ENCODE results near the gene ZNF48. TPM values are rescaled to one million over a fixed set of nuclear protein-coding genes. Genes with fewer than 3 reads are reported as not detected.
A peak's percentile ranks its signal among the peaks of the same experiment; 100 is the strongest.

Gene ZNF48
- total RNA-seq, 1 experiment from 2014 or later, result 12.4 TPM

DNA sequence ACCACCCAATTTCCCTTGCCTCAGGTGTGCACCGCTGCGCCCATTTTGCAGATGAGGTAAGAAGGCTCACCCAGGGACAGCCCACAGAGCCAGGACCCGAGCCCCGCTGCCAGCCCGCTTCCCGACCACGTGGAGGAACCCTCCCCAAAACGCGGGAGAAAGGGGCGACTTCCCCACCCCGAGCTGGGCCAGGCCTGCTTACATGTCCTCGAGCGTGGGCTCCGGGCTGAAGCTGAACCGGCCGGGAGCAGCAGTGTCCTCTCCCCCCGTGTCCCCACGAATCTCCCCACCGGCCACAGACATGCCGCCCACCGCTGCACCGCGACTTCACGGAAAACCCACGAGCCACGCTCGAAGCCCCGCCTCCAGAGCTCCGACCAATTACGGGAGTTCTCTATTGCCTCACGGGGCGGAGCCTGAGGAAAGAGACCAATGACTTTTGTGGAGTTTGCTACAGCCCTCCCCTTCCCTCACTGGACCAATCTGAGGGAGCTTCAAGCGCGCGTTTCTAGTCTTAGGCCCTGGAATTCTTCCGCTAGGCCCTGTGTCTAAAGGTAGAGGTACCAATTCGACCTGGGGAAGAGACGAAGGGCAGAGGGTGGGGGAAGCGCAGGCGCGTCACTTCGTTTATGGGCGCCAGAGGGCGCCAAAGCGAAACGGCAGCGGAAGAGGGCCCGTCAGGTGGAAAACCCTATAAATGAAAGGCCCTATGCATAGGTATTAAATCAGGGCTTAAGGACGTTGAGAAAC lies 34.6 kb downstream of the ZNF48 start, which contains the start of gene DCTPP1:
TSS of gene DCTPP1 (minus strand) at position 353 of the 750 bp plus-strand sequence. CDS start at position 303, 50 bp downstream.
- no peaks in the 10 kb centered on the region for H3K27me3 Mint-ChIP-seq (ENCODE audit: insufficient read depth, unreplicated experiment)
- H3K27ac Mint-ChIP-seq (ENCODE audit: low read depth, unreplicated experiment), result no peak within 1 kb of the TSS
- peak; percentile 71 for TF ChIP-seq CTCF (IDR thresholded peaks at IDR 0.05; ENCODE audit: unreplicated experiment)
- no TSS peak for BruUV-seq (replicated peaks)
- H3K9me3 Mint-ChIP-seq (ENCODE audit: unreplicated experiment), result no peaks in the 10 kb centered on the region
- H3K36me3 Mint-ChIP-seq (ENCODE audit: insufficient read depth, unreplicated experiment), result peaks cover 35% of the 10 kb centered on the region
- intact Hi-C loops (cut with micrococcal nuclease), result loop anchor here (1.0 to 5.0 kb wide), 2 partner anchors 97 to 198 kb away; partner anchors contain the start of gene ZNF768
- peaks cover 15% of the 10 kb centered on the region for H3K4me1 Mint-ChIP-seq (ENCODE audit: insufficient read depth, unreplicated experiment)
- ChIA-PET CTCF (interaction anchor here (0.6 to 3.1 kb wide), 52 partner anchors 9 to 1485 kb away, joined by 3 to 31 read pairs (median 4); partner anchors contain the start of genes PRR14, ZNF688, ZNF689 and ZNF747), POLR2A (interaction anchor here (0.6 to 2.1 kb wide), 39 partner anchors 9 to 231 kb away, joined by 3 to 52 read pairs (median 5); partner anchors contain the start of genes CD2BP2, FBRS, PRR14 and SEPHS2)
- DNase-seq (ENCODE audit: unreplicated experiment), result peak; percentile 100
- H3K4me3 Mint-ChIP-seq (ENCODE audit: unreplicated experiment), result no peak within 1 kb of the TSS

- DNase-seq (ENCODE audit: unreplicated experiment), result no peak
- no peak for TF ChIP-seq CTCF (IDR thresholded peaks at IDR 0.05; ENCODE audit: unreplicated experiment)
- CTCF ChIA-PET, result interaction anchor here (0.6 to 3.1 kb wide), 33 partner anchors 10 to 231 kb away, joined by 3 to 31 read pairs (median 4); partner anchors contain the start of genes PRR14, ZNF688, ZNF689 and ZNF747
- Mint-ChIP-seq H3K9me3 (ENCODE audit: unreplicated experiment) (no peaks in the 10 kb centered on the region), H3K27ac (ENCODE audit: low read depth, unreplicated experiment) (no peak overlapping the region), H3K4me1 (ENCODE audit: insufficient read depth, unreplicated experiment) (peaks cover 17% of the 10 kb centered on the region), H3K36me3 (ENCODE audit: insufficient read depth, unreplicated experiment) (peaks cover 28% of the 10 kb centered on the region), H3K4me3 (ENCODE audit: unreplicated experiment) (no peak overlapping the region), H3K27me3 (ENCODE audit: insufficient read depth, unreplicated experiment) (no peaks in the 10 kb centered on the region)
- POLR2A ChIA-PET, result interaction anchor here (0.6 to 2.1 kb wide), 30 partner anchors 10 to 230 kb away, joined by 3 to 52 read pairs (median 5); partner anchors contain the start of genes SEPHS2, ZNF688, ZNF689 and ZNF747
- intact Hi-C loops (cut with micrococcal nuclease), result loop anchor here (1.0 to 5.0 kb wide), 2 partner anchors 97 to 198 kb away; partner anchors contain the start of gene ZNF768
- BruUV-seq (replicated peaks), result TSS peak; percentile 57
Measured at GRCh38 chr16:30430428-30430970, 35.3 kb downstream of the ZNF48 start.

- peaks cover 6% of the 10 kb centered on the region for H3K4me1 Mint-ChIP-seq (ENCODE audit: insufficient read depth, unreplicated experiment)
- DNase-seq (ENCODE audit: unreplicated experiment), result no peak
- H3K27ac Mint-ChIP-seq (ENCODE audit: low read depth, unreplicated experiment), result no peak overlapping the region
- no peaks in the 10 kb centered on the region for H3K36me3 Mint-ChIP-seq (ENCODE audit: insufficient read depth, unreplicated experiment)
- intact Hi-C loops (cut with micrococcal nuclease), result loop anchor here (5.0 kb wide), 1 partner anchor 92 kb away; the partner anchor contains the start of gene ZNF768
- CTCF ChIA-PET, result interaction anchor here (0.6 to 1.0 kb wide), 3 partner anchors 10 to 401 kb away, joined by 3 to 4 read pairs (median 4); partner anchors contain the start of gene PRR14
- POLR2A ChIA-PET, result interaction anchor here (0.7 to 1.0 kb wide), 2 partner anchors 88 to 289 kb away, joined by 4 read pairs; no protein-coding TSS in a partner anchor
- no peak overlapping the region for H3K4me3 Mint-ChIP-seq (ENCODE audit: unreplicated experiment)
- no peak for TF ChIP-seq CTCF (IDR thresholded peaks at IDR 0.05; ENCODE audit: unreplicated experiment)
- no TSS peak for BruUV-seq (replicated peaks)
- no peaks in the 10 kb centered on the region for H3K27me3 Mint-ChIP-seq (ENCODE audit: insufficient read depth, unreplicated experiment)
- H3K9me3 Mint-ChIP-seq (ENCODE audit: unreplicated experiment), result no peaks in the 10 kb centered on the region
Measured at GRCh38 chr16:30434852-30435251, 39.6 kb downstream of the ZNF48 start.
